A172 (cell line): ENCODE results near the gene RASIP1. TPM values are rescaled to one million over a fixed set of nuclear protein-coding genes. Genes with fewer than 3 reads are reported as not detected.
"Not testable (repeated sequence)": the region's sequence is repeated elsewhere in the genome, so short reads cannot be mapped to it uniquely, and the experiment has no call there.

Experiments
- DNase-seq: peaks from one replicate; pipeline ENCODE4 v3.0.0-alpha.2; 2015; ENCODE audit warnings: low spot score
- total RNA-seq: library from RNA; depleted of rRNA; stranded (reverse); fragments of >200 nt; shearing (Covaris generic); gene quantifications from 2 replicates; pipeline ENCODE4 v1.2.3, GENCODE V29; 2014

The RASIP1 gene
- total RNA-seq, 1 experiment from 2014 or later: 0.12 TPM

- DNase-seq: no peak
These were observed 5.3 kb downstream of the RASIP1 start for GRCh38 chr19:48735031-48735615.

GRCh38 chr19:48734625-48735024, 5.8 kb downstream of the RASIP1 start:
- DNase-seq: no peak

GRCh38 chr19:48731452-48731851, 9.0 kb downstream of the RASIP1 start:
- no peak for DNase-seq

- no peak for DNase-seq
These were observed 11.3 kb downstream of the RASIP1 start for GRCh38 chr19:48728911-48729664.

- no peak for DNase-seq
These were observed 13.9 kb downstream of the RASIP1 start for GRCh38 chr19:48726556-48726955.

- peak; percentile 86 for DNase-seq
These were observed 15.3 kb downstream of the RASIP1 start for GRCh38 chr19:48724796-48725753.

GRCh38 chr19:48722196-48722708, 18.2 kb downstream of the RASIP1 start:
- DNase-seq: no peak

- peak; percentile 92 for DNase-seq
These were observed 19.7 kb downstream of the RASIP1 start for GRCh38 chr19:48720613-48721296.

GRCh38 chr19:48720251-48720612, 20.2 kb downstream of the RASIP1 start:
- DNase-seq: no peak

GRCh38 chr19:48719263-48720171, 20.9 kb downstream of the RASIP1 start, which contains the start of gene MAMSTR:
Gene MAMSTR, minus strand, starts transcription at chr19:48719725. Its CDS starts 694 bp downstream, at chr19:48719031.
- DNase-seq: no peak

- no peak for DNase-seq
These were observed 21.6 kb downstream of the RASIP1 start for GRCh38 chr19:48718711-48719231.

GRCh38 chr19:48718106-48718505, 22.3 kb downstream of the RASIP1 start:
- not testable (repeated sequence) for DNase-seq

- peak; percentile 27 for DNase-seq
These were observed 23.7 kb downstream of the RASIP1 start for GRCh38 chr19:48716562-48717291.

GRCh38 chr19:48715681-48716171, 24.7 kb downstream of the RASIP1 start:
- no peak for DNase-seq

- no peak for DNase-seq
These were observed 25.4 kb downstream of the RASIP1 start for GRCh38 chr19:48714759-48715675.

GRCh38 chr19:48713864-48714755, 26.3 kb downstream of the RASIP1 start:
- peak; percentile 94 for DNase-seq
